CMK (cell line): ENCODE data around the gene APOM.

Experiments
- DNase-seq: peaks from one replicate; pipeline ENCODE4 v3.0.0-alpha.2; 2010; ENCODE audit warnings: low read depth

Gene APOM

DNA sequence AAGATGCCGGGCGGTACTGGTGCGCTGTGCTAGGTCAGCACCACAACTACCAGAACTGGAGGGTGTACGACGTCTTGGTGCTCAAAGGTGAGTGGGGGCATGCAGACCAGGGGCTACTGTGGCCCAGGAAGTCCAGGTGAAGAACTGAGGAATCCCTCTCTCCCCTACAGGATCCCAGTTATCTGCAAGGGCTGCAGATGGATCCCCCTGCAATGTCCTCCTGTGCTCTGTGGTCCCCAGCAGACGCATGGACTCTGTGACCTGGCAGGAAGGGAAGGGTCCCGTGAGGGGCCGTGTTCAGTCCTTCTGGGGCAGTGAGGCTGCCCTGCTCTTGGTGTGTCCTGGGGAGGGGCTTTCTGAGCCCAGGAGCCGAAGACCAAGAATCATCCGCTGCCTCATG, 52.0 kb downstream of the APOM start:
- DNase-seq: no peak
